Camera-type eye (tissue), 1 donor: ENCODE data around the gene JUND. TPM values are rescaled to one million over a fixed set of nuclear protein-coding genes. Genes with fewer than 3 reads are reported as not detected.

Source experiments
- total RNA-seq: library from RNA; depleted of rRNA; stranded (reverse); fragments of >200 nt; gene quantifications from one replicate; pipeline ENCODE4 v1.2.3, GENCODE V29; 2014

JUND gene
- total RNA-seq = 217 TPM

DNA sequence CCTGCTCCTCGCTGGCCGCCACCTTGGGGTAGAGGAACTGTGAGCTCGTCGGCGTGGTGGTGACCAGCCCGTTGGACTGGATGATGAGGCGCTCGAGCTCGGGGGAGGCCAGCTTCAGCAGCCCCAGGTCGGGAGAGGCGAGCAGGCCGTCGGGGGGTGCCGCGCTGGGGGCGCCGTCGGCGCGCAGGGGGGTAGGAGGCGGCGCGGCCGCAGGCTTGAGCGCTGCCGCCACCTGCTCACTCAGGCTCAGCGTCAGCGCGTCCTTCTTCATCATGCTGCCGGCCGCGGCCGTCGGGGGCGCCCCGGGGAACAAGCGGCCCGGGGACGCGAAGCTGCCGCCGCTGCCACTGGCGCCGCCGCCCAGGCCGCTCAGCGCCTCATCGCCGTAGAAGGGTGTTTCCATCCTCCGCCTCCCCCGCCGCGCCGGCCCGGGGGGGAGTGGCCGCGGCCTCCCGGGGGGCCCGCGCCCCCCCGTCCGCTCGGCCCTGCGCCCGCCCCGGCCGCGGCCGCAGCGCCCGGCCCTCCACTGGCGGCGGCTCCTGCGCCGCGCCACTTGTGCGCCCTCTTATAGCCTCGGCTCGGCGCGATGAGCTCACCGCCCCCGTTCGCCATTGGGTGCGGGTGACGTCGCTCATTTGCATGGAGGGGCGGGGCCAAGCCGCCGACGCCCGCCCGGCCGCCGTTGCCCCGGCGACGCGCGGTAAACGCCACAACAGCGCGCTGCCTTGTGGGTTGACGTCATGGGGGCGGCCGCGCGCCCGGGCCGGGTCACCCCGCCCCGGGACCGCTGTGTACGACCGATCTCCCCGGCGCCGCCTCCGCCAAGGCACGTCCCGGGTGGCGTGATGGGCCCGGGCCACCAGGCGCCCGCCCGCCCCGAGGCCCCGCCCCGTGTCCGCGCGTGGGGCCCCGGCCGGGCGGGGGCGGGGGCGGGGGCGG is at the start of gene JUND:
TSS of gene JUND (minus strand) at position 541 of the 939 bp plus-strand sequence. CDS start at position 403, 138 bp downstream.

DNA sequence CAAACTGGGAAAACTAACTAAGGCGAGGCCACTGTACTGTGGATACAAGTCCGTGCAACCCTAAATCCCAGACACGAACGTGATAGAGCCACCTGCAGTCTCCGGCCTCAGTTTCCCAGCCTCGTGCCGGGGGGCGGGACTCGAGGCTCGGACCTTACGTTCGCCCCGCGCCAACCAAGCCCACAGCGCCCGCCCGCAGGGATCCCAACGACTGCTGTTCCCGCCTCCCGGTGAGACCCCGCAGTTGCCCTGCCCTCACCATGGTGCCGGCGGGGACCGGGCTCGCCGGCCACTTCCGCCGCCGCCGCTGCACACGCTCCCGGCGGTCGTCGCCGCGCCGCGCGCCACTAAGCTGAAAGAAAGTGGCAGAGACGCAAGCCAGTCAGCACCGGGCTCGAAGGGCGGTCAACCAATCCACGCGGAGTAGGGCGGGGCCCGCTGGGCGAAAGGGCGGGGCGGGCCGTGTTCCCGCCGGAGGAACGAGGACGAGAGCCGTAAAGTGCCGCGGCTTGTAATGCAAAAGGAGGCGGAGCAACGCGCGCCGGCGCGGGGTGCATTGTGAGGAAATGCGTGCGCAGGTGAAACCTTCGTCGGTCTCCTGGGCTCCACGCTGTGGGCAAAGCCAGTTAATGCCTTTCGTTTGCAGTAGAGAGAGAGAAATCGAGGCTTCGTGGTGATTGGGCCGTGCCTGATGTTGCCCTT is 41.5 kb upstream of the JUND start, which contains the start of gene LSM4:
TSS of gene LSM4 (minus strand) at position 318 of the 702 bp plus-strand sequence. CDS start at position 262, 56 bp downstream.

GRCh38 chr19:18274219-18274780 is 7.1 kb downstream of the JUND start, which contains the start of gene IQCN:
Gene IQCN (minus strand): TSS chr19:18274452. CDS start chr19:18269478, 4,974 bp downstream.

Other genes with a start within 250 kb of the JUND start
- 0.38 TPM for gene IL12RB1, start 194.7 kb downstream of the JUND start, total RNA-seq
- 6.6 TPM for gene MAST3, start 183.8 kb downstream of the JUND start, total RNA-seq
- gene PIK3R2, start 128.5 kb downstream of the JUND start, total RNA-seq = 42.6 TPM
- gene IFI30, start 107.8 kb downstream of the JUND start, total RNA-seq = 5.8 TPM
- gene MPV17L2, start 88.4 kb downstream of the JUND start, total RNA-seq = 9.4 TPM
- 21.1 TPM for gene RAB3A, start 77.6 kb downstream of the JUND start, total RNA-seq
- gene PDE4C, start 55.2 kb downstream of the JUND start, total RNA-seq = 3.8 TPM
- gene IQCN, start 7.2 kb downstream of the JUND start, total RNA-seq = 3.1 TPM
- 99.8 TPM for gene LSM4, start 41.5 kb upstream of the JUND start, total RNA-seq
- 19.3 TPM for gene PGPEP1, start 59.0 kb upstream of the JUND start, total RNA-seq
- gene GDF15, start 104.5 kb upstream of the JUND start, total RNA-seq = 8.2 TPM
- gene LRRC25, start 116.0 kb upstream of the JUND start, total RNA-seq = 2.0 TPM
- 49.9 TPM for gene SSBP4, start 137.8 kb upstream of the JUND start, total RNA-seq
- gene ISYNA1, start 156.5 kb upstream of the JUND start, total RNA-seq = 75.6 TPM
- 12.5 TPM for gene ELL, start 240.4 kb upstream of the JUND start, total RNA-seq